HUES64 (cell line): ENCODE data around the gene PKP2. TPM values are rescaled to one million over a fixed set of nuclear protein-coding genes. Genes with fewer than 3 reads are reported as not detected.

Source experiments
- H3K27ac ChIP-seq: 2 replicates; pipeline ENCODE4 v1.7.0; 2013; ENCODE audit warnings: low read depth, low read length, inconsistent platforms
- H3K27me3 ChIP-seq: 2 replicates; pipeline ENCODE4 v1.6.1; 2013; ENCODE audit warnings: mild to moderate bottlenecking, low read length; ENCODE audit not compliant: insufficient read depth
- H3K36me3 ChIP-seq: 2 replicates; pipeline ENCODE4 v1.6.1; 2013; ENCODE audit warnings: mild to moderate bottlenecking, low read length; ENCODE audit not compliant: insufficient read depth
- H3K4me1 ChIP-seq: 2 replicates; pipeline ENCODE4 v1.6.1; 2013; ENCODE audit warnings: mild to moderate bottlenecking, low read length, moderate library complexity; ENCODE audit not compliant: insufficient read depth
- H3K4me3 ChIP-seq: 2 replicates; pipeline ENCODE4 v1.5.1; 2013; ENCODE audit warnings: mild to moderate bottlenecking, low read length, moderate library complexity
- H3K9ac ChIP-seq: 2 replicates; pipeline ENCODE4 v1.6.1; 2013; ENCODE audit warnings: mild to moderate bottlenecking, low read depth, low read length
- H3K9me3 ChIP-seq: 2 replicates; pipeline ENCODE4 v1.6.1; 2013; ENCODE audit warnings: low read depth, low read length; ENCODE audit not compliant: insufficient read depth
- WGBS: fragments of 150-250, 120-280 bp; methylation state at CpG from one replicate; pipeline ENCODE4 v1.1.7; 2013; ENCODE audit warnings: missing lambda C conversion rate; 5-methylcytosine and 5-hydroxymethylcytosine counted together
- polyA plus RNA-seq, 2 experiments: library from polyadenylated mRNA; stranded (reverse); fragments of 50-300 nt; gene quantifications; one replicate each; pipeline ENCODE4 v1.2.3, GENCODE V29; 2013

The PKP2 gene
- polyA plus RNA-seq (2013, experiment 1 of 2) = 14.3 TPM
- 13.4 TPM for polyA plus RNA-seq (2013, experiment 2 of 2)

DNA sequence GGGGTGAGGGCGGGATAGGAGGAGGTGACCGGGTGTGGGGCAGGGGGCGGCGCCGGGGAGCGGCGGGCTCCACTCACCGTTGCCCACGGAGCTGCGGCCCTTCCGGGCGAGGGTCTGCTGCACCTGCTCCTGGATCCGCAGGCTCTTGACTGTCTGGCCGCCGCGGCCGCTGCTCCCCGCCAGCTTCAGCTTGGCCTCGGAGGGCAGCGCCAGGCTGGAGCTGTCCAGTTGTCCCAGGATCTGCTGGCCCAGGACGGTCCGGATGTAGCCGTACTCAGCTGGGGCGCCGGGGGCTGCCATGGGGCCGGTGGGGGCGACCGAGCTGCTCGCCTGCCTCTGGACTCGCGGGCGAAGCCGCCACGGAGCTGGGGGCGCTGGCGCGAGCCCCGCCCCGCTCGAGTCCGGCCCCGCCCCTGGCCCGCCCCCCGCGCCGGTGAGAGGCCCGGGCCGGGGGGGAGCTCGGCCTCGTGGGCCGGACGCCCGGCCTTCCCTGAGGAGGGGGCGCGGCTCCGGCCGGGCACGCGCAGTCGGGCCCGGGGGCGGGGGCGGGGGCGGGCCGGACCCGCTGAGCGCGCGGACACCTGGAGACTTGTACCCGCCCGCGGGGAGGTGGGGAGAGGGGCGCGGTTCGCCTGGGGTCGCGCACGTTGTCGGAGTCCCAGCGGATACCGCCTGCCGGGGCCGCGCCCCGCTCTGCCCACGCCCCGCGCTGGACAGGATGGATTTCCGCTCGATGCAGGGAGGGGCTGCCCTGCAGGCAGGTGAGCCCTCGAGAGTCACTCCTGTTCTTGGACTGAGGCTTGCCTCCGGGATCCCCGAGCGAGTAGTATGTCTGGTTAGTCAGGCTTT lies at the start of gene PKP2:
PKP2 (minus strand) TSS at position 346 of the 849 bp plus-strand sequence; CDS start at position 300, 46 bp downstream.
- H3K9me3 ChIP-seq = no peaks in the 10 kb centered on the region
- H3K27me3 ChIP-seq = peaks cover 11% of the 10 kb centered on the region
- peak within 1 kb of the TSS; percentile 55 for H3K27ac ChIP-seq
- H3K4me3 ChIP-seq = peak within 1 kb of the TSS; percentile 76
- peaks cover 45% of the 10 kb centered on the region for H3K4me1 ChIP-seq
- under 1% methylated on average over 94 of the region's 94 CpGs for WGBS
- H3K9ac ChIP-seq = peak within 1 kb of the TSS; percentile 72
- no peaks in the 10 kb centered on the region for H3K36me3 ChIP-seq

DNA sequence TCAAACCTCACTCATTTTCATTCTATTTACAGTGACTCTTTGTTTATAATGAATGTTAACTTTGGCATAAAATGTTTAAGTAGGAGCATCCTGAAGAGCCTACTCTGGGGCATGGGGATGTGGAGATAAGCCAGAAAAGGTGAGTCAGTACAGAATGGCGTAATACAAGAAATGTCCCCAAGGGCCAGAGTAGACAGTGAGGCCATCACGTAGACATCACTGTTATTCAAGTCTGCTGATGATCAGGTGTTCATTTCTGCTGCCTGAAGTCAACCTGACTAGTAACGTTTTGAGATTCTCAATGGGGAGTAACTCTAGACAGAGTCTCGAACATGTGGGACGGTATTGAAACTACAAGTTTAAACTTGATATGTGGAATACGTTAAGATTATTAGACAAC lies 47.6 kb upstream of the PKP2 start:
- Histone ChIP-seq H3K4me1 (no peaks in the 10 kb centered on the region), H3K27ac (no peak overlapping the region), H3K9me3 (no peaks in the 10 kb centered on the region), H3K4me3 (no peak overlapping the region), H3K36me3 (no peaks in the 10 kb centered on the region), H3K27me3 (no peaks in the 10 kb centered on the region), H3K9ac (no peak overlapping the region)
- 89% methylated on average over 6 of the region's 6 CpGs for WGBS

DNA sequence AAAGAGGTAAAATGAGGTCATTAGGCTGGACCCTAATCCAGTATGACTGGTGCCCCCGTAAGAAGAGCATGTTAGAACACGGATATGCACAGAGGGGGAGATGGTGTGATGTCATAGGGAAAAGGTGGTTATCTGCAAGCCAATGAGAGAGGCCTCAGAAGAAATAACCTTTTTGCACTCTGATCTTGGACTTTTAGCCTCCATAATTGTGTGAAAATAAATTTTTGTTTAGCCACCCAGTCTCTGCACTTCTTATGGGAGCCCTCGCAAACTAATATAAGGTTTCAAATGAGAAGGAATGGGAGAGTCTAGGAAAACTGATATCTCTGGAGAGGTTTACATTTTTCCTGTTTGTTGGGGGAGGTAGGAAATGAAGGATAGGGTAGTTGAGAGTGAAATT lies 43.2 kb upstream of the PKP2 start:
- Histone ChIP-seq H3K27ac (no peak overlapping the region), H3K4me3 (no peak overlapping the region), H3K9ac (no peak overlapping the region), H3K4me1 (no peaks in the 10 kb centered on the region), H3K36me3 (no peaks in the 10 kb centered on the region), H3K27me3 (no peaks in the 10 kb centered on the region), H3K9me3 (no peaks in the 10 kb centered on the region)
- 62% methylated on average over 3 of the region's 3 CpGs for WGBS

DNA sequence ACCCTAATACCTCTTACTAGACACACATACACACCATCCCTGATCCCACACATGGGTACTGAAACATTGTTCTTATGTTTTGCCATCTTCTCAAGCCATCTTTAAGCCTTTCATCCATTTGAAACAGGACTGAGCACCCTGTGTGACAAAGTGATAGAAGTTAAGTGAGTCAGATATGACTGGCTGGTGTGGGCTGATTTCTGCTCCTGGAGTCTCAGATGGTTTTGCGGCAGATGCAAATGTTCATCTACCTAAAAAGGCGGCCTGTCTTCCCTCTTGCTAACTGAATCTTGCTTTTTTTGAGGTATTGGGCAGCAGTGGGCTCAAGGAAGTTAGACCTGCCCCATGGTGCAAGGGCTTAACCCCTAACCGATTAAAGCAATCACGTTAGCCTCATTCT lies 30.4 kb upstream of the PKP2 start:
- H3K9ac ChIP-seq = no peak overlapping the region
- H3K27me3 ChIP-seq = no peaks in the 10 kb centered on the region
- no peaks in the 10 kb centered on the region for H3K4me1 ChIP-seq
- H3K27ac ChIP-seq = no peak overlapping the region
- H3K4me3 ChIP-seq = no peak overlapping the region
- WGBS = 97% methylated on average over 4 of the region's 4 CpGs
- H3K9me3 ChIP-seq = no peaks in the 10 kb centered on the region
- no peaks in the 10 kb centered on the region for H3K36me3 ChIP-seq

DNA sequence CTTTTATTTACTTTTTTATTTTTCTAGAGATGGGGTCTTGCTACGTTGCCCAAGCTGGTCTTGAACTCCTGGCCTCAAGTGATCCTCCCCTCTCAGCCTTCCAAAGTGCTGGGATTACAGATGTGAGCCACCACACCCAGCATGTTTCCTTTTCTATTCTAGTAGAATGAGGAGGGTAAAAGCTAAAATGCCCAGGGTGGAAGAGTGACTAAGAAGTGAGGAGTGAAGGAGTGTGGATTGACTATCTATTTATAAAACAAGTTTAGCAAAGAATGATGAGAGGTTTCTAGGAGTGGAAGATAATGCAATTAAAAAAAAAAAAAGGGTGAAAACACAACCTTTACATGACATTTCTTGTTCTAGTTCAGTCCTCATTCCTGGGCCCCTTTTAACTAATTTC lies 29.8 kb upstream of the PKP2 start:
- Histone ChIP-seq H3K4me3 (no peak overlapping the region), H3K27ac (no peak overlapping the region)

DNA sequence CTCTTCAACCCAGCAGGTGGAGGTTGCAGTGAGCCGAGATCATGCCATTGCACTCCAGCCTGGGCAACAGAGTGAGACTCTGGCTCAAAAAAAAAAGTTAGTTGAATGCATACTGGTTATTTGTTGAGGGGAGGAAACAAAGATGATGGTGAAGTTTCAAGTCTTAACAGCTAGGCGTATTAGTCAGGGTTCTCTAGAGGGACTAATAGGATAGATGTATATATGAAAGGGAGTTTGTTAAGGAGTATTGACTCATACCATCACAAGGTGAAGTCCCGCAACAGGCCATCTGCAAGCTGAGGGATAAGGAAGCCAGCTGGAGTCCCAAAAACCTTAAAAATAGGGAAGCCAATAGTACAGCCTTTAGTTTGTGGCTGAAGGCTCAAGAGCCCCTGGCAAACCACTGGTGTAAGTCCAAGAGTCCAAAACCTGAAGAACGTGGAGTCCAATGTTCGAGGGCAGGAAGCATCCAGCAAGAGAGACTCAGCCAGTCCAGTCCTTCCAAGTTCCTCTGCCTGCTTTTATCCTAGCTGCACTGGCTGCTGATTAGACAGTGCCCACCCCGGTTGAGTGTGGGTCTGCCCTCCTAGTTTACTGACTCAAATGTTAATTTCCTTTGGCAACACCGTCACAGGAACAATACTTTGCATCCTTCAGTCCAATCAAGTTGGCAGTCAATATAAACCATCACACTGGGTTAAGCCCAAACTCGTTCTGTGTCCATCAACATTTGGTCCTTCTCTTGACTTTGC lies 26.1 kb upstream of the PKP2 start:
- Histone ChIP-seq H3K36me3 (no peaks in the 10 kb centered on the region), H3K4me3 (no peak overlapping the region), H3K27me3 (no peaks in the 10 kb centered on the region), H3K4me1 (no peaks in the 10 kb centered on the region), H3K9me3 (no peaks in the 10 kb centered on the region), H3K27ac (no peak overlapping the region), H3K9ac (no peak overlapping the region)
- WGBS = 90% methylated on average over 8 of the region's 8 CpGs

More for the DNA sequence above, 29.8 kb upstream of the PKP2 start:
- Histone ChIP-seq H3K9ac (no peak overlapping the region), H3K36me3 (no peaks in the 10 kb centered on the region), H3K27me3 (no peaks in the 10 kb centered on the region), H3K9me3 (no peaks in the 10 kb centered on the region), H3K4me1 (no peaks in the 10 kb centered on the region)
- 86% methylated on average over 1 of the region's 1 CpG for WGBS

DNA sequence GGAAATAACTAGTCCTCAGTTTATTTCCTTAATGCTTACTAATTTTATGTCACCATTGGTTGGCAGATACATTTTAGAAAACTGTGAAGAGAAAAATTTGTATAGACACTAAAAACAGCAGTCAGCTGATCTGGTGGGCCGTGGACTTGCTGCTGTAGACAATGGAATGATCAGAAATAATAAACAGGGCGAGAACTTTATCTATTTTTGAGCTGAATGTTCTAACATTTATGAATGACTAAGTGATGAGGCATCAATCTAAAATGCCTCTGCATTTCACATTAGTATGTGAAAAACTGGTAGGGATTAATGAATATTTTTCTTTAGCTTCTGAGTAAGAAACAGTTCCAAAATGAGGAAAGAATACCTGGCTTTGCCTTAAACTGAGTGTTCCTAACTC lies 24.8 kb upstream of the PKP2 start:
- H3K4me1 ChIP-seq = no peaks in the 10 kb centered on the region
- H3K4me3 ChIP-seq = no peak overlapping the region
- no peak overlapping the region for H3K27ac ChIP-seq
- H3K9me3 ChIP-seq = no peaks in the 10 kb centered on the region
- no peaks in the 10 kb centered on the region for H3K36me3 ChIP-seq
- 85% methylated on average over 2 of the region's 2 CpGs for WGBS
- no peaks in the 10 kb centered on the region for H3K27me3 ChIP-seq
- H3K9ac ChIP-seq = no peak overlapping the region

DNA sequence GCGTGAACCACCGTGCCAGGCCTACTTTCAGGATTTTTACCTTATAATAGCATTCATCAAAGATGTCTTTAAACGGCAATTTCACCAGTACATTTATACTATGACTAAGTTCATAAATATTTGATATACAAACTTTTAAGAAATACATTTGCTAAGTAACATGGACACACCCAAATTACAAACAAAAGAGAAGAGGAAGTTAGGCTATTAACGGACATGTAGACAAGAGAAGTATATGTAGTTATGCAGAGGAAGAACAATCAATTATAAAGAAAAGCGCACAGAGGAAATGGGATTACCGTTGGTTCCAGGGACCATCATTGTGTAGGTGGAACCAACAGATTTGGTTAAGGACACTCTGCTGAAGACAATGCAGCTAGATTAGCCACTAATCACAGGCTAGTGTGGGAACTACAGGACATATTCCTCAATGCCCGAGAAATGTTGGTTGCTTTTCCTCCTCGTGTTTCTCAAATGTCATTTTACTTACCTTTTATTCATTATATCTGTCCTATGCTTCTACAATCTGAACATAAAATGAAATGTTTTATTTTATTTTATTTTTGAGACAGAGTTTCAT lies 24.0 kb upstream of the PKP2 start:
- H3K27me3 ChIP-seq = no peaks in the 10 kb centered on the region
- H3K9ac ChIP-seq = no peak overlapping the region
- H3K4me1 ChIP-seq = no peaks in the 10 kb centered on the region
- H3K36me3 ChIP-seq = no peaks in the 10 kb centered on the region
- no peaks in the 10 kb centered on the region for H3K9me3 ChIP-seq
- no peak overlapping the region for H3K4me3 ChIP-seq
- WGBS = 88% methylated on average over 8 of the region's 8 CpGs
- H3K27ac ChIP-seq = no peak overlapping the region

DNA sequence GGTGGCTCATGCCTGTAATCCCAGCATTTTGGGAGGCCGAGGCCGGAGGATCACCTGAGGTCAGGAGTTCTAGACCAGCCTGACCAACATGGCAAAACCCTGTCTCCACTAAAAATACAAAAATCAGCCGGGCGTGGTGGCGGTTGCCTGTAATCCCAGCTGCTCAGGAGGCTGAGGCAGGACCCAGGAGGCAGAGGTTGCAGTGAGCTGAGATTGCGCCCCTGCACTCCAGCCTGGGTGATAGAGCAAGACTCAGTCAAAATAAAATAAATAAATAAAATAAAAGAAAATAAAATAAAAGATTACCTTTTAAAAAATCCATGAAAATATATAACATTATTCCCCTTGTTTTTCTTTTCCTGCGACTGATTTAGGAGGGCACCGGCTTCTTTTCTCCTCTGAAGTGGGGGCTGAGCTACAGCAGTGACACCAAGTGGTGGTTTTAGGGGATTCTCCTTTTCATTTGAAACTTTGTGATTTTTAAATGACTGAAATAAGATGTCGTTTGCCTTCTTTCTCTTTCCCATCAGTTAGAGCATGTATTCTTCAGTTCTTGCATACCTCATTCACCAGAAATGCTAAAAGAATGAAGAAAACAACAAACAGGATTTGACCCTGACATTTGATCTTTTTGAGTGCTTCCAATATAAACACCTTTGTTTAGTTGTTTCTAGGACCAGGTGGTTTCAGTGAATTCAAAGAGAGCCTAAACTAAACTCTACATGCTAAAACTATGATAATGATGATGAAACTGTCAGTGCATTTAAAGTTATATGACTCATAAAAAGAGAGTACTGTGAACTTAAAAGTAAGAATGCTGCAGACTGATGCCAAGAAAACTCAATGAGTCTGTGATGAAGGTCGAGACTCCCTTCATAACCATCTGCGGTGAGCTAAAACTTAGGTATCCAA lies 22.6 kb upstream of the PKP2 start:
- no peaks in the 10 kb centered on the region for H3K27me3 ChIP-seq
- no peaks in the 10 kb centered on the region for H3K9me3 ChIP-seq
- no peak overlapping the region for H3K27ac ChIP-seq
- no peak overlapping the region for H3K4me3 ChIP-seq
- H3K4me1 ChIP-seq = no peaks in the 10 kb centered on the region
- no peak overlapping the region for H3K9ac ChIP-seq
- H3K36me3 ChIP-seq = no peaks in the 10 kb centered on the region
- WGBS = 82% methylated on average over 9 of the region's 11 CpGs

DNA sequence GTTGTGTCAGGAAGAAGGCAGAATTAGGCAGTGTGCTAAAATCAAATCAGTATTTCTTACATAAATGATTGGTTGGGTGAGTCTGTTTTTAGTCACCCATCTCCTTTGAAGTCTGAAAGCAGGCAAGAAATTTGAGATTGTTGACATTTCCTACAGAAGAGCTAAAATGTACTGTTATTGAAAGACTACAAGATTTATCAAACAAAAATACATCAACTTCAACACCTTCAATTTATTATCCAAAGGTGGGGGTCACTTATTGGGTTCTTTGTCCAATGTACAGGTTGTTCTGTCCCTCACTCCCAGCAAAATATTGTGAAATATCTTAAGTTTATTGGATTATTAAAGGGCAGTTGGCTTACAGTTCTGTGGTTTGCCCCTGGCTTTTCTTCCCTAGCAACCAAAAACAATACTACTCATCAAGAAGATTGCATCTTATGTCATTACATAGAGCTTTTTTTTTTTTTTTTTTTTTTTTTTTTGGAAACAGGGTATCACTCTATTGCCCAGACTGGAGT lies 20.6 kb upstream of the PKP2 start:
- Histone ChIP-seq H3K9me3 (no peaks in the 10 kb centered on the region), H3K36me3 (no peaks in the 10 kb centered on the region), H3K27me3 (no peaks in the 10 kb centered on the region), H3K27ac (no peak overlapping the region), H3K4me3 (no peak overlapping the region), H3K9ac (no peak overlapping the region), H3K4me1 (no peaks in the 10 kb centered on the region)
